Mesothelial cell of epicardium (in vitro differentiated cells): ENCODE data around the gene PDGFB. TPM values are rescaled to one million over a fixed set of nuclear protein-coding genes. Genes with fewer than 3 reads are reported as not detected.

Experiments used
- DNase-seq, 2 experiments: peaks; one replicate each; pipeline ENCODE4 v3.0.0; 2021; ENCODE audit warnings: low spot score in 2 of 2; ENCODE audit not compliant: unreplicated experiment in 2 of 2
- H3K27ac Mint-ChIP-seq: 2 replicates; pipeline ENCODE4 v1.8.0; 2021; ENCODE audit warnings: mixed read lengths
- H3K27me3 Mint-ChIP-seq: 2 replicates; pipeline ENCODE4 v1.8.0; 2021; ENCODE audit warnings: low read depth, mixed read lengths
- H3K36me3 Mint-ChIP-seq: 2 replicates; pipeline ENCODE4 v1.8.0; 2021; ENCODE audit warnings: mixed read lengths
- H3K4me1 Mint-ChIP-seq: 2 replicates; pipeline ENCODE4 v1.8.0; 2021; ENCODE audit warnings: mixed read lengths
- H3K4me3 Mint-ChIP-seq: 2 replicates; pipeline ENCODE4 v1.8.0; 2021; ENCODE audit warnings: mild to moderate bottlenecking, moderate library complexity, mixed read lengths
- H3K9me3 Mint-ChIP-seq: 2 replicates; pipeline ENCODE4 v1.8.0; 2021; ENCODE audit warnings: mixed read lengths
- total RNA-seq: library from RNA; stranded (reverse); gene quantifications from 3 replicates; pipeline ENCODE4 v1.2.1, GENCODE V29; 2021
- TF ChIP-seq, protein P1 (sequence below): fragments of 200-600 bp; sonication (generic); IDR thresholded peaks from one replicate; pipeline ENCODE4 v1.5.0; 2021; ENCODE audit warnings: antibody characterized with exemption; ENCODE audit not compliant: unreplicated experiment

PDGFB gene
- total RNA-seq, 1 donor from 2014 or later = 14.7 TPM

DNA sequence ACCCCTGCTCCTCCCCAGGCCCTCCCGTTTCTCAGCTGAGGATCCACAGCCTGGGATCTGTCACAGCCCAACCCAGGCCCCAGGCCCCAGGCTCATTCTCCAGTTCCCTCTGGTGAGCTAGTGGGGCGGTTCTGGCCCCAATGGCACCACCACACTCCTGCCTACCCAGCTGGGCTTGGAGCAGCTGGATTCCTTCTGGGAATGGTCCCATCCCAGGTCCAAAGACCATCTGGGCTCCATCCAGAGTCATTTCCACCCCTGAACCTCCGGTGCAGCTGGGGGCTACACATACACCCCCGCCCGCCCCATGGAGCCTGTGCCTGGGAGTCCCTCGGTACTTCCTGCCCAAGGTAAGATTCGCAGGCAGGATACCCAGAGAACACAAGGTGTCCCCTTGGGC, 35.5 kb upstream of the PDGFB start:
- peaks cover 6% of the 10 kb centered on the region for H3K9me3 Mint-ChIP-seq
- no peaks in the 10 kb centered on the region for H3K27me3 Mint-ChIP-seq
- no peak overlapping the region for H3K4me3 Mint-ChIP-seq
- no peak for DNase-seq
- no peaks in the 10 kb centered on the region for H3K36me3 Mint-ChIP-seq
- H3K27ac Mint-ChIP-seq = no peak overlapping the region
- TF ChIP-seq, protein P1, sequence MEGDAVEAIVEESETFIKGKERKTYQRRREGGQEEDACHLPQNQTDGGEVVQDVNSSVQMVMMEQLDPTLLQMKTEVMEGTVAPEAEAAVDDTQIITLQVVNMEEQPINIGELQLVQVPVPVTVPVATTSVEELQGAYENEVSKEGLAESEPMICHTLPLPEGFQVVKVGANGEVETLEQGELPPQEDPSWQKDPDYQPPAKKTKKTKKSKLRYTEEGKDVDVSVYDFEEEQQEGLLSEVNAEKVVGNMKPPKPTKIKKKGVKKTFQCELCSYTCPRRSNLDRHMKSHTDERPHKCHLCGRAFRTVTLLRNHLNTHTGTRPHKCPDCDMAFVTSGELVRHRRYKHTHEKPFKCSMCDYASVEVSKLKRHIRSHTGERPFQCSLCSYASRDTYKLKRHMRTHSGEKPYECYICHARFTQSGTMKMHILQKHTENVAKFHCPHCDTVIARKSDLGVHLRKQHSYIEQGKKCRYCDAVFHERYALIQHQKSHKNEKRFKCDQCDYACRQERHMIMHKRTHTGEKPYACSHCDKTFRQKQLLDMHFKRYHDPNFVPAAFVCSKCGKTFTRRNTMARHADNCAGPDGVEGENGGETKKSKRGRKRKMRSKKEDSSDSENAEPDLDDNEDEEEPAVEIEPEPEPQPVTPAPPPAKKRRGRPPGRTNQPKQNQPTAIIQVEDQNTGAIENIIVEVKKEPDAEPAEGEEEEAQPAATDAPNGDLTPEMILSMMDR = no peak
- H3K4me1 Mint-ChIP-seq = peaks cover 17% of the 10 kb centered on the region

DNA sequence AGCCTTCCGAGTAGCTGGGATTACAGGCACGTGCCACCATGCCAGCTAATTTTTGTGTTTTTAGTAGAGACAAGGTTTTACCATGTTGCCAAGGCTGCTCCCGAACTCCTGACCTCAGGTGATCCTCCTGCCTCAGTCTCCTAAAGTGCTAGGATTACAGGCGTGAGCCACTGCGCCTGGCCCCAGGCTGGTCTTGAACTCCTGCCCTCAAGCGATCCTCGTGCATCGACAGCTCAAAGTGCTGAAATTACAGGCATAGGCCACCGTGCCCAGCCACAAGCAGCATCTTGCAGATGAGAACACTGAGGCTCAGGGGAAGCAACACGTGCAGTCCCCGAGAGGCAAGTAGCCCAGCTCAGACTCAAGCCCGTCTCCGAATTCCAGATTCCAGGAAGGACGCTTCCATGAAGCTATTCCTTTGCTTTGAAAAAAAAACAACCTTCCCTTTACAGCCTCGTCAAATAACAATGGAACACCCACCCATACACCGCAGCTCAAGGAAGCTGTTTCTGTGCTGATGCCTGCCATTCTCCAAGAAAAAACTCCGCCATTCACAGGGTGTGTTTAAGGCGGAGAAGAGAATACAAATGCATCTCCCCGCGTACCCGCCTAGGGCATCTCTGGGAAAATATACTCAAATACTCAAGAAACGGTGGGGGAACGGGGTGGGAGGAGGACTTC, 34.5 kb upstream of the PDGFB start:
- H3K27ac Mint-ChIP-seq = peak overlapping the region; percentile 64
- no peak overlapping the region for H3K4me3 Mint-ChIP-seq
- DNase-seq = no peak
- no peaks in the 10 kb centered on the region for H3K36me3 Mint-ChIP-seq
- TF ChIP-seq, protein P1 = no peak
- peaks cover 6% of the 10 kb centered on the region for H3K9me3 Mint-ChIP-seq
- no peaks in the 10 kb centered on the region for H3K27me3 Mint-ChIP-seq
- H3K4me1 Mint-ChIP-seq = peaks cover 17% of the 10 kb centered on the region

DNA sequence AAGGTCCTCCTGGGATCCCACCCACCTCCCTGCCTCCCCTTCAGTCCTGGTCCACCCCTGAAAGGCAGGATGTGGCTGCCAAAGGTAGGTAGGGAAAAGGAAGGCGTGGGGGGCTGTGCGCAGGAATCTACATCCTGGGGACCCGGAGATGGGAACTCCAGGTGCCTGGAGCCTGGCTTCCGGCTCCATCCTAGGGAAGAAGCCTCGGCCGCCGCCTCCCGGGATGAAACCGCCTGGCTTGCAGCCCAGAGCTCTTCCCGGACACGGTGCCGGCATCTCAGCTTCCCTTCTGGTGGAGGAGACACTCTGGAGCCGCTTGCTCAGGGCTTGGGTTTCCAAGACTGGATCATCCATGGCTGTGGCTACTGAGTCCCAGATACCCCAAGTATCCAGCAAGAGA, 33.3 kb upstream of the PDGFB start:
- no peak overlapping the region for H3K27ac Mint-ChIP-seq
- H3K36me3 Mint-ChIP-seq = no peaks in the 10 kb centered on the region
- H3K9me3 Mint-ChIP-seq = peaks cover 6% of the 10 kb centered on the region
- no peaks in the 10 kb centered on the region for H3K27me3 Mint-ChIP-seq
- DNase-seq = no peak
- TF ChIP-seq, protein P1 = no peak
- H3K4me1 Mint-ChIP-seq = peaks cover 17% of the 10 kb centered on the region
- H3K4me3 Mint-ChIP-seq = no peak overlapping the region

DNA sequence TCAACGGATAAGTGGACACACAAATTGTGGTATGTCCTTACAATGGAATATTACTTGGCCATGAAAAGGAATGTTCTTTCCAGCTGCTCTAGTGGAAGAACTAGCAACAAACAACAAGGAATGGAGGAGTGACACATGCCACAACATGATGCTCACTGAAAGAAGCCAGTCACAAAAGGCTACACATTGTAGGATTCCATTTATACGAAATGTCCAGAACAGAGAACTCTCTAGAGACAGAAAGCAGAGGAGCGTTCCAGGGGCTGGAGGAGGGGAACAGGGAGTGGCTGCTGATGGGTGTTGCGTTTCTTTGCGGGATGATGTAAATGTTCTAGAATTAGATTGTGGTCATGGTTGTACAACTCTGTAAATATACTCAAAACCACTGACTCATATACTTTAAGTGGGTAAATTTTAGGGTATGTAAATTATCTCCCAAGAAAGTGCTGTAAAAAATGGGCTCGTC, 32.4 kb upstream of the PDGFB start:
- TF ChIP-seq, protein P1 = no peak
- no peak overlapping the region for H3K4me3 Mint-ChIP-seq
- no peaks in the 10 kb centered on the region for H3K36me3 Mint-ChIP-seq
- H3K27me3 Mint-ChIP-seq = no peaks in the 10 kb centered on the region
- peaks cover 6% of the 10 kb centered on the region for H3K9me3 Mint-ChIP-seq
- peaks cover 13% of the 10 kb centered on the region for H3K4me1 Mint-ChIP-seq
- H3K27ac Mint-ChIP-seq = no peak overlapping the region
- no peak for DNase-seq

DNA sequence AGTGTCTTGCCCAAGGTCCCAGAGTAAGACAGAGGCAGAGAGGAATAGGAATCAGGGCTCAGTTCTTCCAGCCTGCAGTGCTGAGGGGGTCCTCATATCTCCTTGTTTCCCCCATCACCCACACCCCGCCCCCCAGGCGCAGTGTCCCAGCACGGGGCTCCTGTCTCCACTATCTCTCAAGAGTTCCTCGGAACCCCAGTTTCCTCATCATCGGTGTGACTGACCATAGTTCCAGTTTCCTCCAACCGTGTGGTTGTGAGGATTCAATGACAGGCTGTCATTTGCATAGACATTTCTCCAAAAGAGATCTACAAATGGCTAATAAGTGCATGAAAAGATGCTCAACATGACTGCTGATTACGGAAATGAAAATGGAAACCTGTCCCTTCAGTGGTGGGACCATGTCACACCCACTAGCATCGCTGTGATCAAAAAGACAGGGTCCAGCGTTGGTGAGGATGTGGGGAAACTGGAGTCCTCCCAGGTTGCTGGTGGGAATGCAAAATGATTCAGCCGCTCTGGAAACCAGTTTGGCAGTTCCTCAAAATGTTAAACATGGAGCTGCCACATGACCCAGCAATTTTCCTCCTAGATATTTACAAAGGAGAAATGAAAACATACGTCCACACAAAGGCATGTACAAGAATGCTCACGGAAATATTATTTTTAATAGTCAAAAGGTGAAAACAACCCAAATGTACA, 31.8 kb upstream of the PDGFB start:
- Mint-ChIP-seq H3K27me3 (no peaks in the 10 kb centered on the region), H3K9me3 (peaks cover 6% of the 10 kb centered on the region), H3K27ac (no peak overlapping the region), H3K4me3 (no peak overlapping the region), H3K36me3 (no peaks in the 10 kb centered on the region), H3K4me1 (peaks cover 13% of the 10 kb centered on the region)
- TF ChIP-seq, protein P1 = no peak
- no peak for DNase-seq
